ENCODE results near the gene SELENOS.
A peak's percentile ranks its signal among the peaks of the same experiment; 100 is the strongest.

The SELENOS gene

GRCh38 chr15:101276501-101277037 is 716 bp downstream of the SELENOS start:
- peak; percentile 43 for DNase-seq

DNA sequence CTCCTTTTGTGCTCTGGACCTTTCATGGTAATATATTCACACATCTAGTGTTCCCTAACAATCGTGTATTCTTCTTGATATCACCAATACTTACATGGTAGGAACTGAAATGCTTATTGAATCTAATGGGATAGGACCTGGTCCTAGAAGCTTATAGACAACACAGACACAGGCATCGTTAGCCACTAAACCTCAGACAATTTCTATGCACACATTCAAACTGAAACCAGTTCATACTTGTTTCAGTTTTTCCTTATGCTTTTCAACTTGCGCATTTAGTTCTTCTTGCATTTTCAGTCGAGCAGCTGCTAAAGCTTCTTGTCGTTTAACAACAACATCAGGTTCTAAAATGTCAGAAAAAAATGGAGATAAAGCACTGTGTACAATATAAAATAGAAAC is 2.3 kb downstream of the SELENOS start:
- no peak for DNase-seq

- no peak for DNase-seq
Measured at GRCh38 chr15:101273534-101273933, 3.8 kb downstream of the SELENOS start.

DNA sequence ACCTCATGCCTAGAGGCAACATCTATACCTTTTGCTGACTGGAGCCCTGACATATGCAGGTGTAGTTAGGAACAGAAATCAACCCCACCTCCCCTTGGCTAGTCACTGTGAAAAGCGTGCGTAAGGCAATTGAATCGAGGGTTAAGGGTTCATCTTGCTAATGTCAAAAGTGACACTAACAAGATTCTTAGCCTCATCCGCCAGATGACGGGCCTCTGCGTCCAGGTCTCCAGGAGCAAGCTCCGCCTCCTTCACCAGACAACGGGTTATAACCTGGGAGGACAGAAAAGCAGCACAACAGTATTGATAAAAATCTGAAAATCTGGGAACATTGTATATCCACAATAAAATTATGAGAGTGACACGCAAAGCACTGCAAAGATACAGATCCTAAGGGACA is 4.7 kb downstream of the SELENOS start:
- DNase-seq: no peak

DNA sequence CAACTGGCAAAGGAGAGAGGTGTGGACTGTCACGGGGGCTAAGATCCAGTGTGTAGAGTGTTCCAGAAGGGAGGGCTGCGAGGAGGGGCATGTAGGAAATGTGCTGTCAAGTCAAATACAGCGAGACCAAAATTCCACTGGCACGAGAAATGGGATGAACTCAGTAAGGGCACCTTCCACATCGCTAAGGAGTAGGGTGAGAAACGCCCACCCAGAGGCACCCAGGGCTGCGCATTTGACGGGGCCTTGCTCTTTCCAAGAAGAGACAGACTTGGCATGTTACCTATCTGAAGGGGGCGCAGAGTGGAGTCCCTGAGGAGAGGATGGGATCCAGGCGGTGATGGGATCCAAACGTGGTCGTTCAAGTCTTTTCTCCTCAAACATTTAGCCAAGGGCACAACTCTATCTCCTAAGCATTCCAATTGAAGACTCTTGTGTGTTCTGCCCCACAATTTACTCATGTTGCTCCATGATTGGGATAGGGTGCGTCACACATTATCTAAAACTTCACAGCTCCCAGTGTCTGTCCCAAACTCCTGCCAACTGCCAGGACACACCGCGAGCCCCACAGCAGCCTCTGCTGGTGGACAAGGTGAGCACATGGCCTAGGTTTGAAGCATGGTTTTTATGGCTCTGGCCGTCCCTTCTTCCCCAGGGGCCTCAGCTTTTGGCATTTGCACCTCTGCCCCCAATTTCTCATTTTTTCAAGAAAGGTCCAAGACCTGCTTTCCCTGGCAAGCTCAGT is 7.6 kb downstream of the SELENOS start:
- DNase-seq: peak; percentile 25

DNA sequence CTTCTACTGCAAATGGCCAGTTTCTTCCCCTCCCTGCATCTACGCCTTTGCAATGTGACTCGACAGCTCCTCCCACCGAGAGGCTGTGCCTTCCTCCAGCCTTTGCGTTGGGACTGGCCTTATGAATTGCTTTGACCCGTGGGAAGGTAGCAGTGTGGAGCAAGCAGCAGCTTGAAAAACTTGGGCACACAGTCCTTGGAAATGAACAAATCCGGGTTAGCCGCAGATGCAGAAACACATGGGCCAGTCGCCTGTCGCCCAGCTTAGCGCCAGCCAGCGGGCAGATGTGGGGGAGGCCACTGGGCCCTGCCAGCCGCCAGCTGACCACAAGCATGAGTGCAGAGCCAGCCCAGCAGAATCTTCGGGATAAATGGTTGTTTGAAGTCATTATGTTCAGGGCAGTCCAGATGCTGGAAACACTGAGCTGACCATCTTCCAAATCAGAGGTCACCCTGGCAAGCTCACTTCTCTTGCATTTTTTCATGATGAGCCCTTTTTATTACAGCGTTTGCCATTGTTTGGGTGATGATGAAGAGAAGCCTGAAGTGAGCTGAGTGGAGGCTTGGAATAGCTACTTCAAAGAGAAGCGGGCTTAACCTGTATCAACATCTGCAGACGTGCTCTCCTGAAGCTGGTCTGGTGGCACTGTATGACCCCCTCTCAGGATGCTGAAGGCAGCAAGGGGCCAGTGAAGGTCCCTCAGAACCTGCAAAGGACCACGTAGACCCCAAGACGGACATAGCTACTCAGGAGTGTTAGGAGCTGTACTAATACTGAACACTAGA is 9.8 kb downstream of the SELENOS start:
- DNase-seq: peak; percentile 71

- DNase-seq: no peak
Measured at GRCh38 chr15:101266787-101267186, 10.5 kb downstream of the SELENOS start.

- no peak for DNase-seq
Measured at GRCh38 chr15:101266034-101266433, 11.3 kb downstream of the SELENOS start.

DNA sequence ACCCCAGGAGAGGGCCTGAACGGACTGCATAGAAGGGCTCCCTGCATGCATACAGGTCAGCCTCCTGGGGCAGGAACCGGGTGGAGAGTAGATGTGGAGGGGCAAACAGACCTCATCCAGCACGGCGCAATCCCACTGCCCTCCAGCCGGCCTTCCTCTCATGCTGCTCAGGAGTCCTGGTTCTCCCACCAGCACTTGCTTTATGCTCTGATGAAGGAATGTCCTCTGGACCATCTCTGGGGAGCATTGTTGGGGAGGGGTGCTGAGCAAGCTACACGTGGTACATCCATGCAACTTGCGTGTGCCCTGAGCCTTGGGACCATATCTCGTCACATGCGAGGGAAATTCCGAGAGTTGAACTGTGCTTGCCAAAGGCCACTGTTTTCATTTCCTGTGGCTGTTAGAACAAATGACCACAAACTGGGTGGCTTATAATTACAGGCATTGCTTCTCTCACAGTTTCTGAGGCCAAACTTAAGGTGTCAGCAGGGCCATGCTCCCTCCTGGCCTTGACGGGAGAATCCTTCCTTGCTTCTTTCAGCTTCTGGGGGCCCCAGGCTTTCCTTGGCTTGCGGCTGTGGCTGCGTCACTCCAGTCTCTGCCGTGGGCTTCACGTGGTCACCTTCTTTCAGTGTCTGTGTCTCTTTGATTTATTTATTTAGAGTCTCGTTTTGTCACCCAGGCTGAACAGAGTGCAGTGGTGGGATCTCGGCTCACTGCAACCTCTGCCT is 12.2 kb downstream of the SELENOS start:
- no peak for DNase-seq

DNA sequence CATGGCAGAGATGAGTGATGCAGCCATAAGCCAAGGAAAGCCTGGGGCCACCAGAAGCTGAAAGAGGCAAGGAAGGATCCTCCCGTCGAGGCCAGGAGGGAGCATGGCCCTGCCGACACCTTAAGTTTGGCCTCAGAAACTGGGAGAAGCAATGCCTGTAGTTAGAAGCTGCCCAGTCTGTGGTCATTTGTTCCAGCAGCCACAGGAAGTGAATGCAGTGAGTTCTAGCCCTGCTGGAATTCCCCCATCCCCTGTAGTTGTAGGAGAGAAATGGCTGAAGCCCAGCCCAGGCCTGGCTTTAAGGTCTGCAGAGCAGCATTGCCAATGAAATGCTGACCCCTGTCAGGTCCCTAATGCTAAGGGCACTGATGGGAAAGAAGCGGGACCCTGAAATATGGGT is 13.3 kb downstream of the SELENOS start:
- DNase-seq: no peak

DNA sequence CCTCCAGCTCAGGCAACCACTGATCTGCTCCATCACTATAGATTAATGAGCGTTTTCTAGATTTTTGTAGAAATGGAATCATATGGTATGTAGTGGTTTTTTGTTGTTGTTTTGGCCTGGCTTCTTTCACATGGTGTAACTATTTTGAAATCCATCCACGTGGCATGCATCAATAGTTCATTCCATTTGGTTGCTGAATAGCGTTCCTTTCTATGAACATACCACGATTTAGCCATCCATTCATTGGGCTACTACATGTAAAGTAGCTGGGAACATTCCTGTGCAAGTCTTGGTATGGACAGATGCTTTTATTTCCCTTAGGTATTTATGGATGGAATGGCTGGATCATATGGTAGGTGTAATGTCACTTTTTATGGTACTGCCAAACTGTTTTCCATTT is 14.7 kb downstream of the SELENOS start:
- DNase-seq: no peak

GRCh38 chr15:101258238-101259144 is 18.8 kb downstream of the SELENOS start:
- peak; percentile 64 for DNase-seq

- peak; percentile 61 for DNase-seq
Measured at GRCh38 chr15:101256757-101257156, 20.5 kb downstream of the SELENOS start.

- DNase-seq: no peak
Measured at GRCh38 chr15:101255615-101256241, 21.6 kb downstream of the SELENOS start.

DNA sequence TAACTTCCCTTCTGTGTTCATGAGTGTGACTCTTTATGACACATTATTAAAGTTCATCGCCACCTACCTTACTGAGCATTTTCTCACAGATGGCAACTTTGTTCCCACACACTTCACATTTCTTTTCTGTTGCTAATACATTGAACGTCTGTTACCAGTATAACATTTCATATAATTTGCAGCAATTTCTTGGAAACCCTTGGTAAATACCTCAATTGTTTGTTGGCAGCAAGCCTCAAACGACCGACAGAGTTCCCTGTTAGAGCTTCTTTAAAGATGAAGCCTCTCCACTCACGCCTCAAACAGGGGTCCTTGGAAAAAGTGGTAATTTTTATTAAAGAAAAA is 22.3 kb downstream of the SELENOS start:
- no peak for DNase-seq

DNA sequence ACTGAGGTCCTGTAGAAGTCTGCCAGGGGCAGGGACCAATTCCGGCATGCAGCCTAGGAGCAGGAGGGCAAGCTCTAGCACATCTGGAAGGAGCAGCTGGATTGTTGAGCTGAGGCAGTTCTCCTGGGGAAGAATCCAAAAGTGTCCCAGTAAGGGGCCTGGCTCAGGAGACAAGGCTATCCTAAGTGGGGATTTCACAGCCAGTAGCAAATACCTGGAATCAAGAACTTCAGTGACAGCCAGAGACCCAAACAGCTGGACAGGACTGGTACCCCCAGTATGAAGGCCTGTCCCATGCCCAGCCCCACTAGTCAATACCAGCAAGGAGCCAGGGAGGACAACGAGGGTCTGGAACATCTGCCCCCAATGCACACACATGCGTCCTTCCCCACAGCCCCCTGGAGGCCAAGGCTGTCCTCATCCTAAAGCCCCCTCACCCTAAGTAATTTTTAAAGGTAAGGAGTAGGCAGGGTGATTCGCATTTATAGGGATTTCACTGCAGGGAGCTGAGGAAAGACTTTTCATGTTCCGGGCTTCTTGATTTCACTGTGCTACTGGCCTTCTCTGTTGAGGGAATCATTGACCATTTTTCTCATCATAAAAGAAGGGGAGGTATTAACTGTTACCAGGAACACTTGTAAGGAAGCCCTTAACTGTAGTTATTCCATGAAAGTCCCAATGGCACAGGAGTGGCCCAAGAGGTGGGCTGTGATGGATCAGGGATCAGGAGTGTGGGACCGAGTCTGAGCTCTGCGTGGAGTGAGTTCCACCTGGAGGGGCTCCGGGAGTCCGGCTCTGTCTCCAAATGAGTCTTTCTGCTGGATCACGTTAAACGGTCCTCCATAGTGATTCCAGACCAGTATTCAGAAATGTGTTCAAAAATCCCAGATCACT is 22.9 kb downstream of the SELENOS start:
- DNase-seq: no peak

DNA sequence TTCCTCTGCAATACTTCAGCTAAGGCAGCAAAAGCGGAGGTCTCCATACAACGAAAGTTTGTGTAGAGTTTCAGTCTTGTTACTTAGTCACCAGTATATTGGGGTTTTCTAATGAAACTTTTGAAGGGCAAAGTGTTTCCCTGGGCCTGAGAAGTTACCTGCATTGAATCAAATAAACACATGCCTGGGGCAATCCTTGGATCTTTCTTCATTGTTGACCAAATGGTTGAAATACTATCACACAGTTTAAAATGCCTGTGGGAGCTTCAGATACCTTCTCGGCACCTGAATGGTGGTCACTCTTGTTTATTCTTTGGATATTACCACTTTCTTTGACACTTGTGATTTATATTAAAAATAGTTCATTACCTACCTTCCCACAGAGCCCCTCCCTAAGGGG is 24.4 kb downstream of the SELENOS start:
- DNase-seq: no peak

DNA sequence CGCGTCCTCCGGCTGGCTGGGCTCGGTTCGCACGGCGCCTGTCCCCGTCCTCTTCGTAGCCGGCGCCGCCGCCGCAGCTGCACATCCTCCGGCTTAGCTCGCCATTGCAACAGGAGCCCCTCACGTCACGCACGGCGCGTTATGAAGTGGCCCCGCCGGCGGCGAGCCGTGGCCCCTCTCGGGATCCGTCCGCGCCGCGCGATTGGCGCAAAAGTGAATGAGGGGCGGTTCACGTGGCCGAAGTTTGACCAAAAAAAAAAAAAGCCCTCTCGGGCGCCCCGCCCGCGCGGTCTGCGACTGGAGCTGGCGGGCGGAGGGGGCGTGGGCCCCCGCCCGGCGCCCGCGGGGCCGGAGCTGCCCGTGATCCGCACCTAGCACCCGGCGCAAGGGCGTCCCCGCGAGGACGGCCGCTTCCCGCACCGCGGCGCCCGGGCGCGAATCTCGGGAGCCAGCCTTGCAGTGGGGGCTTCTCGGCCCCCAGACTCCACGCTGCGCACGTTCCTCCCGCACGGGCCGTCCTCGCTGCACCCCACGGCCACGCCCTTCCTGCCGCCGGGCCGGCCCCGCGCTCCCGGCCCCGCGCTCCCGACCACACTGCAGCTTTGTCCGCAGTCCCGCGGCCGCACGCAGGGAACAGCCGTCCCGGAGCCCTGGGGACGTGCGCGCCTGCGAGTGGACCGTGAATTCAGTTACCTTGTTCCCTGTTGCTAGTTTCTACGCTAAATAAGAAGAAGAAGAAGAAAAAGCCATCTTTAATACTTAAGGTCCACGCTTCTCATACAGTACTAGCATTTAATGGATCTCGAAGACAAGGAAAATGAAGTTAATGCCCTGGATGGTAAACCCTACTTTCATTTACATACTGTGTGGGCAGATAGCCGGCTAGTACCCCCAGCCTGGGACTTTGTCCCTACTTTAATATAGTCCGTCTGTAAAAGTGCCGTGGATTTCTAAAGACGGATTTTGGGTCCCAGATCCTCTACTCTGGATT is 25.2 kb downstream of the SELENOS start, which contains the start of gene CHSY1:
Gene CHSY1 (minus strand): TSS at position 219 of the 991 bp plus-strand sequence. CDS start 592 bp downstream, outside the sequence.
- peak; percentile 90 for DNase-seq

Measured in HCEC 1CT (cell line).